ENCODE measurements around the gene GAD2. TPM values are rescaled to one million over a fixed set of nuclear protein-coding genes. Genes with fewer than 3 reads are reported as not detected.
"Not testable (repeated sequence)": the region's sequence is repeated elsewhere in the genome, so short reads cannot be mapped to it uniquely, and the experiment has no call there.

The GAD2 gene
- total and polyA plus RNA-seq, 9 of the 15 experiments (the other 6 are each of a cell fraction or from before 2014, with no cell fraction given) = not detected

DNA sequence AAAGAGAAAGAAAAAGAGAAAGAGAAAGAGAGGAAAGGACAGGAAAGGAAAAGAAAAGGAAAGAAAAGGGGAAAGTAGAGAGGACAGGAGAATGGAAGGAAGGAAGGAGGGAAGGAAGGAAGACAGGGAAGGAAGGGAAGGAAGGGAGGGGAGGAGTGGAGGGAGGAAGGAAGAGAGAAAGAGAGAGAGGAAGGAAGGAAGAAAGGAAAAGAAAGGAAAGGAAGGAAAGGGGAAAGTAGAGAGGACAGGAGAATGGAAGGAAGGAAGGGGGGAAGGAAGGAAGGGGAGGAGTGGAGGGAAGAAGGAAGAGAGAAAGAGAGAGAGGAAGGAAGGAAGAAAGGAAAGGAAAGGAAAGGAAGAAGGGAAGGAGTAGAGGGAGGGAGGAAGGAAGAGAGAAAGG is 125.1 kb downstream of the GAD2 start:
- ChIA-PET POLR2A (interaction anchor here (0.7 kb wide), 1 partner anchor 50 kb away, joined by 3 read pairs; no protein-coding TSS in a partner anchor), CTCF (ENCODE audit: low intra/inter-chr PET ratio) (no interaction called here)
- Histone ChIP-seq H3K27ac (ENCODE audit: extremely low read depth, low read depth, low read length) (no peak overlapping the region), H3K27me3 (ENCODE audit: control insufficient read depth in 2 of 2, insufficient read depth in 2 of 2, low read length in 2 of 2) (no peaks in the 10 kb centered on the region), H3K9me3 (replicated peaks; ENCODE audit: control insufficient read depth, insufficient read depth, low read depth, low read length) (no peaks in the 10 kb centered on the region), H3K9ac (ENCODE audit: insufficient read depth in 1 of 2, low read depth in 2 of 2, low read length in 2 of 2) (no peak overlapping the region), H4K20me1 (replicated peaks; ENCODE audit: control insufficient read depth, insufficient read depth, low read length) (no peaks in the 10 kb centered on the region), H3K4me3 (no peak overlapping the region), H3K36me3 (ENCODE audit: control insufficient read depth, insufficient read depth, low read length) (no peaks in the 10 kb centered on the region), H3K4me2 (ENCODE audit: insufficient read depth, low read length) (no peak overlapping the region), H3K79me2 (ENCODE audit: control insufficient read depth, insufficient read depth, low read length) (no peaks in the 10 kb centered on the region), H3K4me1 (replicated peaks in 1 of 2; ENCODE audit: control insufficient read depth in 2 of 2, insufficient read depth in 2 of 2, low read length in 2 of 2) (no peaks in the 10 kb centered on the region), H2AFZ (ENCODE audit: low read depth, low read length) (no peak overlapping the region), H3K9me1 (ENCODE audit: control insufficient read depth, insufficient read depth, low read length) (no peaks in the 10 kb centered on the region)
- TF ChIP-seq ATF1 (CRISPR knock-in tag; IDR thresholded peaks at IDR 0.05) (no peak), ATF1 (tag; IDR thresholded peaks at IDR 0.05) (no peak), ZNF699 (CRISPR knock-in tag; IDR thresholded peaks at IDR 0.05; ENCODE audit: insufficient replicate concordance) (no peak)
- TF ChIP-seq, protein P1, sequence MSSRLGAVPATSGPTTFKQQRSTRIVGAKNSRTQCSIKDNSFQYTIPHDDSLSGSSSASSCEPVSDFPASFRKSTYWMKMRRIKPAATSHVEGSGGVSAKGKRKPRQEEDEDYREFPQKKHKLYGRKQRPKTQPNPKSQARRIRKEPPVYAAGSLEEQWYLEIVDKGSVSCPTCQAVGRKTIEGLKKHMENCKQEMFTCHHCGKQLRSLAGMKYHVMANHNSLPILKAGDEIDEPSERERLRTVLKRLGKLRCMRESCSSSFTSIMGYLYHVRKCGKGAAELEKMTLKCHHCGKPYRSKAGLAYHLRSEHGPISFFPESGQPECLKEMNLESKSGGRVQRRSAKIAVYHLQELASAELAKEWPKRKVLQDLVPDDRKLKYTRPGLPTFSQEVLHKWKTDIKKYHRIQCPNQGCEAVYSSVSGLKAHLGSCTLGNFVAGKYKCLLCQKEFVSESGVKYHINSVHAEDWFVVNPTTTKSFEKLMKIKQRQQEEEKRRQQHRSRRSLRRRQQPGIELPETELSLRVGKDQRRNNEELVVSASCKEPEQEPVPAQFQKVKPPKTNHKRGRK (tag; IDR thresholded peaks at IDR 0.05) = peak; percentile 36; the same call in 1 of the 2 replicates
- intact Hi-C loops (cut with micrococcal nuclease) = no loop called here
- in situ Hi-C loops (cut with MboI) = no loop called here
- BruUV-seq (replicated peaks) = no TSS peak
- ATAC-seq (no peak), FAIRE-seq (no peak), DNase-seq (ENCODE audit: extremely low read depth in 1 of 4, low spot score in 3 of 4) (no peak)

DNA sequence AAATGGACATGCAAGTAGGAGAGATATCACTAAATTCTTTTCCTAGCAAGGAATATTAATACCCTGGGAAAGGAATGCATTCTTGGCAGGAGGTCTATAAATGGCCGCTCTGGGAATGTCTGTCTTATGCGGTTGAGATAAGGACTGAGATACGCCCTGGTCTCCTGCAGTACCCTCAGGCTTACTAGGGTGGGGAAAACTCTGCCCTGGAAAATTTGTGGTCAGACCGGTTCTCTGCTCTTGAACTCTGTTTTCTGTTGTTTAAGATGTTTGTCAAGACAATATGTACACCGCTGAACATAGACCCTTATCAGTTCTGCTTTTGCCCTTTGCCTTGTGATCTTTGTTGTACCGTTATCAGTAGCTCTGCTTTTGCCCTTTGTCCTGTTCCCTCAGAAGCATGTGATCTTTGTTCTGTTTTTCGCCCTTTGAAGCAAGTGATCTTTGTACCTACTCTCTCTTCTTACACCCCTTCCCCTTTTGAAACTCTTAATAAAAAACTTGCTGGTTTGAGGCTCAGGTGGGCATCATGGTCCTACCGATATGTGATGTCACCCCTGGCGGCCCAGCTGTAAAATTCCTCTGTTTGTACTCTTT is 132.3 kb downstream of the GAD2 start:
- H3K9me3 ChIP-seq (replicated peaks; ENCODE audit: control insufficient read depth, insufficient read depth, low read depth, low read length); CTCF ChIA-PET (ENCODE audit: low intra/inter-chr PET ratio); FAIRE-seq; H3K36me3 ChIP-seq (ENCODE audit: control insufficient read depth, insufficient read depth, low read length); H3K4me2 ChIP-seq (ENCODE audit: insufficient read depth, low read length); DNase-seq (ENCODE audit: extremely low read depth in 1 of 4, low spot score in 3 of 4); H3K9me1 ChIP-seq (ENCODE audit: control insufficient read depth, insufficient read depth, low read length); H2AFZ ChIP-seq (ENCODE audit: low read depth, low read length); POLR2A ChIA-PET; H3K27me3 ChIP-seq (ENCODE audit: control insufficient read depth in 2 of 2, insufficient read depth in 2 of 2, low read length in 2 of 2); H3K9ac ChIP-seq (ENCODE audit: insufficient read depth in 1 of 2, low read depth in 2 of 2, low read length in 2 of 2); in situ Hi-C loops (cut with MboI); ATAC-seq; intact Hi-C loops (cut with micrococcal nuclease); H3K4me3 ChIP-seq; H3K27ac ChIP-seq (ENCODE audit: extremely low read depth, low read depth, low read length); H3K79me2 ChIP-seq (ENCODE audit: control insufficient read depth, insufficient read depth, low read length); BruUV-seq (replicated peaks); H4K20me1 ChIP-seq (replicated peaks; ENCODE audit: control insufficient read depth, insufficient read depth, low read length); H3K4me1 ChIP-seq (replicated peaks in 1 of 2; ENCODE audit: control insufficient read depth in 2 of 2, insufficient read depth in 2 of 2, low read length in 2 of 2): not testable (repeated sequence)
- WGBS (ENCODE audit: insufficient coverage, low coverage, missing lambda C conversion rate) = under 1% methylated on average over 9 of the region's 9 CpGs

Other genes with a start within 250 kb of the GAD2 start
- 0.09 TPM in 1 of 2 replicates, not detected in the other for gene APBB1IP, start 221.6 kb downstream of the GAD2 start, total RNA-seq (2014; rRNA removed)
- not detected in 2 replicates for gene APBB1IP, start 221.6 kb downstream of the GAD2 start, total RNA-seq (2014; rRNA removed; fragmentation: Illumina TruSeq; extraction: Trizol)
- 0.04 TPM in 1 of 2 replicates, not detected in the other for gene APBB1IP, start 221.6 kb downstream of the GAD2 start, total RNA-seq (2015; rRNA removed; fragmentation: Illumina TruSeq; extraction: Trizol)
- gene APBB1IP, start 221.6 kb downstream of the GAD2 start, total RNA-seq (2021) = 0.11 and 0.22 TPM in 2 replicates
- 0.06 TPM in 1 of 2 replicates, not detected in the other for gene APBB1IP, start 221.6 kb downstream of the GAD2 start, polyA plus RNA-seq (2011; rRNA removed)
- gene APBB1IP, start 221.6 kb downstream of the GAD2 start, polyA plus RNA-seq (2014; fragmentation: Illumina TruSeq; extraction: Trizol) = 0.06 TPM in 1 of 2 replicates, not detected in the other
- not detected for gene APBB1IP, start 221.6 kb downstream of the GAD2 start, polyA plus RNA-seq (2014; fragmentation: Nextera tagmentation; extraction: Ambion mirVana)
- 0.03 TPM in 1 of 2 replicates, not detected in the other for gene APBB1IP, start 221.6 kb downstream of the GAD2 start, polyA plus RNA-seq (2014; rRNA removed)

Measured in K562 (cell line).